IMR-90 (cell line): ENCODE data around the gene CENPQ. TPM values are rescaled to one million over a fixed set of nuclear protein-coding genes. Genes with fewer than 3 reads are reported as not detected.

Source experiments
- ATAC-seq: fragments of 200-7000 bp; cut with Tn5 transposase; 2 replicates; pipeline ENCODE4 v1.9.1; 2020; ENCODE audit warnings: low read depth, mild to moderate bottlenecking, moderate library complexity
- BruUV-seq: library from RNA; stranded (reverse); fragments of 400-500 nt; replicated peaks from 2 replicates; lab custom pipeline; 2021; lab: Mats Ljungman, UMichigan
- CTCF ChIA-PET: fragments of 300-600 bp; formaldehyde crosslinking; extraction: SDS; loops from one replicate; lab custom pipeline; 2021; ENCODE audit warnings: antibody characterized with exemption; lab: Yijun Ruan, JAX
- POLR2A ChIA-PET: fragments of 300-600 bp; sonication (Branson Sonifier 250); formaldehyde crosslinking; loops from one replicate; lab custom pipeline; 2022; ENCODE audit warnings: antibody characterized with exemption; ENCODE audit not compliant: unreplicated experiment; lab: Charles Lee
- DNase-seq: peaks from one replicate; pipeline ENCODE4 v3.0.0; 2013
- H2AFZ ChIP-seq: replicated peaks from 2 replicates; pipeline ENCODE3; 2013; ENCODE audit warnings: low read length, mild to moderate bottlenecking; ENCODE audit not compliant: poor library complexity
- H2AK5ac ChIP-seq: 2 replicates; pipeline ENCODE4 v1.6.1; 2013; ENCODE audit warnings: low read depth, low read length, inconsistent platforms
- H2AK9ac ChIP-seq: replicated peaks from 2 replicates; pipeline ENCODE3; 2013; ENCODE audit warnings: mild to moderate bottlenecking, low read depth, low read length, moderate library complexity; ENCODE audit not compliant: poor library complexity
- H2BK120ac ChIP-seq: 2 replicates; pipeline ENCODE4 v1.6.1; 2013; ENCODE audit warnings: low read depth, low read length, inconsistent platforms
- H2BK15ac ChIP-seq: 3 replicates; pipeline ENCODE4 v1.6.1; 2013; ENCODE audit warnings: low read depth, low read length, inconsistent platforms
- H2BK20ac ChIP-seq: 2 replicates; pipeline ENCODE4 v1.6.1; 2013; ENCODE audit warnings: low read depth, mild to moderate bottlenecking, inconsistent platforms, low read length, moderate library complexity
- H2BK5ac ChIP-seq: 2 replicates; pipeline ENCODE4 v1.6.1; 2013; ENCODE audit warnings: mild to moderate bottlenecking, low read depth, low read length, inconsistent platforms; ENCODE audit not compliant: poor library complexity, severe bottlenecking
- H3K14ac ChIP-seq: replicated peaks from 2 replicates; pipeline ENCODE4 v1.6.1; 2013; ENCODE audit warnings: low read depth, low read length, inconsistent platforms
- H3K18ac ChIP-seq: 2 replicates; pipeline ENCODE4 v1.6.1; 2013; ENCODE audit warnings: low read depth, low read length, control low read depth
- H3K23ac ChIP-seq: 2 replicates; pipeline ENCODE4 v1.6.1; 2013; ENCODE audit warnings: low read depth, low read length, inconsistent platforms
- H3K27ac ChIP-seq: 2 replicates; pipeline ENCODE4 v1.5.1; 2013; ENCODE audit warnings: mild to moderate bottlenecking, control low read depth, low read length; ENCODE audit not compliant: insufficient read depth
- H3K27me3 ChIP-seq: 2 replicates; pipeline ENCODE4 v1.6.1; 2013; ENCODE audit warnings: low read length; ENCODE audit not compliant: control insufficient read depth, insufficient read depth
- H3K36me3 ChIP-seq: 2 replicates; pipeline ENCODE4 v1.6.1; 2013; ENCODE audit warnings: low read length, mixed read lengths; ENCODE audit not compliant: control insufficient read depth, insufficient read depth
- H3K4ac ChIP-seq: 2 replicates; pipeline ENCODE4 v1.6.1; 2013; ENCODE audit warnings: low read depth, low read length, inconsistent platforms
- H3K4me1 ChIP-seq: 2 replicates; pipeline ENCODE4 v1.6.1; 2013; ENCODE audit warnings: low read length, mixed read lengths; ENCODE audit not compliant: control insufficient read depth, insufficient read depth
- H3K4me2 ChIP-seq: 2 replicates; pipeline ENCODE4 v1.6.1; 2013; ENCODE audit warnings: low read depth, mild to moderate bottlenecking, control low read depth, low read length, moderate library complexity
- H3K4me3 ChIP-seq: 2 replicates; pipeline ENCODE4 v1.5.1; 2013; ENCODE audit warnings: low read depth, mild to moderate bottlenecking, control low read depth, low read length, moderate library complexity; ENCODE audit not compliant: insufficient read depth
- H3K56ac ChIP-seq: 2 replicates; pipeline ENCODE4 v1.6.1; 2013; ENCODE audit warnings: low read length, inconsistent platforms; ENCODE audit not compliant: insufficient read depth; ENCODE audit errors: extremely low read depth
- H3K79me1 ChIP-seq, 2 experiments: 2 replicates each; pipeline ENCODE4 v1.6.1; 2013; ENCODE audit warnings: low read length in 2 of 2, inconsistent platforms in 1 of 2, low read depth in 1 of 2
- H3K9ac ChIP-seq: 2 replicates; pipeline ENCODE4 v1.6.1; 2013; ENCODE audit warnings: low read depth, low read length, control low read depth
- H3K9me1 ChIP-seq: 2 replicates; pipeline ENCODE4 v1.6.1; 2013; ENCODE audit warnings: low read length, inconsistent platforms; ENCODE audit not compliant: insufficient read depth
- H3K9me3 ChIP-seq: 2 replicates; pipeline ENCODE4 v1.6.1; 2013; ENCODE audit warnings: low read length; ENCODE audit not compliant: control insufficient read depth, insufficient read depth
- H4K20me1 ChIP-seq: 2 replicates; pipeline ENCODE4 v1.6.1; 2013; ENCODE audit warnings: low read length, inconsistent platforms; ENCODE audit not compliant: insufficient read depth
- H4K5ac ChIP-seq: 2 replicates; pipeline ENCODE4 v1.6.1; 2013; ENCODE audit warnings: mild to moderate bottlenecking, low read depth, low read length, control low read depth
- H4K8ac ChIP-seq, 2 experiments: 2 replicates each; pipeline ENCODE4 v1.6.1; 2013; ENCODE audit warnings: low read depth in 2 of 2, low read length in 2 of 2, control low read depth in 1 of 2, inconsistent platforms in 1 of 2
- H4K91ac ChIP-seq: 2 replicates; pipeline ENCODE4 v1.6.1; 2013; ENCODE audit warnings: low read depth, low read length, inconsistent platforms; ENCODE audit not compliant: insufficient read depth
- RAD21 ChIP-seq: IDR thresholded peaks from 2 replicates; pipeline ENCODE4 v1.6.1; 2012; ENCODE audit warnings: low read length, improper control_type of control experiment
- RCOR1 ChIP-seq: IDR thresholded peaks from 2 replicates; pipeline ENCODE4 v1.6.1; 2012; ENCODE audit warnings: mild to moderate bottlenecking, low read length, improper control_type of control experiment; ENCODE audit not compliant: insufficient replicate concordance
- SMC3 ChIP-seq: fragments of 150-350 bp; IDR thresholded peaks from 2 replicates; pipeline ENCODE4 v1.6.1; 2016; ENCODE audit warnings: low read depth, mild to moderate bottlenecking, antibody characterized with exemption, low read length, moderate library complexity
- WGBS, 2 experiments: methylation state at CpG; one replicate each; pipeline versions ENCODE4 v1.1.5 to v1.1.7; 2013; ENCODE audit warnings: missing lambda C conversion rate in 2 of 2; ENCODE audit not compliant: insufficient read length in 1 of 2; ENCODE audit errors: extremely low coverage in 2 of 2; 5-methylcytosine and 5-hydroxymethylcytosine counted together
- dilution Hi-C: fragments of 300-500 bp; cut with HindIII; formaldehyde crosslinking; loops from one replicate; pipeline ENCODE4 v1.14.3; 2018; ENCODE audit warnings: low sequenced_read_pairs; ENCODE audit not compliant: unreplicated experiment
- in situ Hi-C: fragments of 300-500 bp; cut with MboI; formaldehyde crosslinking; loops from 3 replicates; pipeline ENCODE4 v1.14.3; 2019; ENCODE audit warnings: low sequenced_read_pairs, inconsistent platforms, mixed read lengths
- intact Hi-C: fragments of 100-400 bp; cut with micrococcal nuclease; formaldehyde crosslinking; loops from 2 replicates; pipeline ENCODE4 v1.10.0; 2022
- polyA plus RNA-seq, 3 experiments: library from polyadenylated mRNA; depleted of rRNA; stranded (reverse); fragments of >200 nt; gene quantifications; 2 replicates each; pipeline ENCODE4 v1.2.3, GENCODE V29; 2012; ENCODE audit warnings: low replicate concordance in 1 of 3
- total RNA-seq: library from RNA; depleted of rRNA; stranded (reverse); fragments of >200 nt; gene quantifications from 2 replicates; pipeline ENCODE4 v1.2.3, GENCODE V29; 2012

Gene CENPQ
- total and polyA plus RNA-seq, 2 of the 4 experiments (the other 2 are of a cell fraction) = 2.2 to 3.7 TPM

DNA sequence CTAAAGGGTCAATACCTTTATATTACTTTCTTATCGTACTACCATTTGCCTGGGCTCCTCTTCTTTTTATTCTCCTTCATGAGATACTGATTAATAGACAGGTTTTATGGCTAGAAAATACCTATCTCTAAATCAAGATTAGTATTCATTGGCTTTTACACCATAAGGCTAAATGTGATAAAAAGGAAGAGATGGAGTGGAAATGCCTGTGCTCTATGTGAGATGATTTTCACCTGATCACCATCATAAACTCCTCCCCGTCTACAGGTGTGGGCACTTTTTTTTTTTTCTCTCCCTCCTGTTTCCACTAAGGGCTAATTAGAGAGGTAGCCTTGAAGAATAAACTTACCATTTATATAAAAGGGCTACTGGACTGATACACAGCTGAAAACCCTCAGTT lies 36.5 kb downstream of the CENPQ start, which contains the start of gene GLYATL3:
Gene GLYATL3, plus strand, starts transcription at position 301 of the 400 bp plus-strand sequence. CDS start 12,068 bp downstream, outside the sequence.
- H2BK15ac ChIP-seq = no peak within 1 kb of the TSS
- no peak within 1 kb of the TSS for H2BK5ac ChIP-seq
- H3K36me3 ChIP-seq = no peaks in the 10 kb centered on the region
- no peak within 1 kb of the TSS for H2AFZ ChIP-seq
- no peak within 1 kb of the TSS for H4K5ac ChIP-seq
- H4K8ac ChIP-seq = no peak within 1 kb of the TSS
- H3K4me1 ChIP-seq = no peaks in the 10 kb centered on the region
- no peak within 1 kb of the TSS for H3K4ac ChIP-seq
- no CpG with 5 or more reads among the region's 2 CpGs for WGBS, 2 experiments
- H3K23ac ChIP-seq = no peak within 1 kb of the TSS
- POLR2A ChIA-PET = no interaction called here
- H3K14ac ChIP-seq = no peak within 1 kb of the TSS
- ATAC-seq (no peak), DNase-seq (no peak)
- H3K27ac ChIP-seq = no peak within 1 kb of the TSS
- H3K79me1 ChIP-seq = no peaks in the 10 kb centered on the region
- no peak within 1 kb of the TSS for H3K56ac ChIP-seq
- BruUV-seq = no TSS peak
- dilution Hi-C loops (no loop called here), in situ Hi-C loops (no loop called here), intact Hi-C loops (no loop called here)
- H3K9me1 ChIP-seq = no peaks in the 10 kb centered on the region
- CTCF ChIA-PET = no interaction called here
- no peak within 1 kb of the TSS for H3K18ac ChIP-seq
- H3K9ac ChIP-seq = no peak within 1 kb of the TSS
- no peak within 1 kb of the TSS for H2AK9ac ChIP-seq
- H2BK120ac ChIP-seq = no peak within 1 kb of the TSS
- H3K27me3 ChIP-seq = no peaks in the 10 kb centered on the region
- no peak within 1 kb of the TSS for H4K91ac ChIP-seq
- no peaks in the 10 kb centered on the region for H3K9me3 ChIP-seq
- H3K4me3 ChIP-seq = no peak within 1 kb of the TSS
- no peak within 1 kb of the TSS for H3K4me2 ChIP-seq
- TF ChIP-seq RCOR1 = no peak
- no peak for TF ChIP-seq SMC3
- no peak for TF ChIP-seq RAD21
- H2AK5ac ChIP-seq = no peak within 1 kb of the TSS
- no peaks in the 10 kb centered on the region for H4K20me1 ChIP-seq
- no peak within 1 kb of the TSS for H2BK20ac ChIP-seq
